ENCODE measurements around the gene VEGFA.

The VEGFA gene

DNA sequence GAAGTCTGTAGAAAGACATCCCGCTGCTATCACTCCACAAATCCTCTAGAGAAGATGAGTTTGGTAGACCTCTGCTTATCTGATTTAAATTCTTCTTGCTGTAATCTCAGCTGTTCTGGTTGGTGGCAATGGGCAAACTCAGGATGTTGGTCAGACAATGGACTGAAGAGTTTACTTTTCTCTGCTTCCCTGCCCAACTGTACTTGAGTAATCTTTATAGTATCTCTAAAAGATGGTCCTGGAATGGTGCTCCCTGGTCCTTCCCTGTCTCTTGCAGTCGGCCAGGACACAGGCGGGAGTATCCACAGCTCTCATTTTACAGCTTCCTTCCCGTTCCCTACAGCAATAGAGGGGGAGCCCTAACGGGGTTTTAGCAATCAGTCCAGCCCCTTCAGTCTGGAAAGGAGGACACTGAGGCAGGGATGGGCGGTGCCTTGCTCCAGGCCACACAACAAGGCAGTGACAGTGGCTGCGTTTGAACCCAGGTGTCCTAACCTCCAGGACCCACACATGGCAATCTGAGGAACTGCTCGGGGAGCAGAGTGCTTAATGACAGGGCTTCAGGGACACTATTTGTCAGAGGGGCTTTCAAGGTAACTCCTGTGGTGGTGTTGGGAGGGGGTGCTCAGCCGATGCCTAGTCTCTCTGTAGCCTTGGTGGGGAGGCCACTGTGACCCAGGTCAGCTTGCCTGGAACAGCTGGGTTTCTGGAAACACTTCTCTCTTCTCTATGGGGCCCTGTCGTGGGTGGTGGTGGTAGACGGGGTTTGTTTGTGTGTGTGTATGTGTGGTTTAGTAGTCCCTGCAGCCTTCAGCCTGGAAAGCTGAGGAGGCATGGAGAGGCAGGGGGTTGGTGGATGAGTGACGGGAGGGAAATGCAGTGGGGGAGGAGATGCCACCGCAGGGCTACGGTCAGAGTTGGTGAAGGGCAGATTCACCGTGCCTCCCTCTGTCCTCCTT lies 9.5 kb upstream of the VEGFA start:
- TF ChIP-seq CTCF (conservative IDR thresholded peaks at IDR 0.05): no peak
- H3K27ac ChIP-seq: no peak overlapping the region

GRCh38 chr6:43761666-43762409 lies 8.2 kb upstream of the VEGFA start:
- TF ChIP-seq CTCF (conservative IDR thresholded peaks at IDR 0.05): no peak
- no peak overlapping the region for H3K27ac ChIP-seq

DNA sequence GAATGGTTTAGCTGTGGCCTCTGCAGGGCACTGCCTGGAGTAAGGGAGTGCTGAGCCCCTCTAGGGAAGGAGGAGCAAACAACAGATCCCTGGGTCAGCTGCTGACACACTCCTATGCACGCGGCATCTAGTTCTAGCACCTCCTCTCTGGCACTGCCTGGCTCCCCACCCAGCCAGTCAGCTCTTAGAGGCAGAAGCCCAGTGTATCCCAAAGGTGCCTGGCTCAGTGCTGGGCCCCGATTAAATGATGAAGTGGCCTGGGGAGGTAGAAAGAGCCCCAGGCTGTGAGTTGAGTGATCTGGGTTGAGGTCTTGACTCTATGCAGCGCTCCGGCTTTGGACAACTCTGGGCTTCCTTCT lies 7.6 kb upstream of the VEGFA start:
- no peak overlapping the region for H3K27ac ChIP-seq
- TF ChIP-seq CTCF (conservative IDR thresholded peaks at IDR 0.05): no peak

- no peak for TF ChIP-seq CTCF (conservative IDR thresholded peaks at IDR 0.05)
Measured at GRCh38 chr6:43762966-43763695, 6.9 kb upstream of the VEGFA start.

GRCh38 chr6:43763812-43764522 lies 6.0 kb upstream of the VEGFA start:
- TF ChIP-seq CTCF (conservative IDR thresholded peaks at IDR 0.05): no peak
- no peak overlapping the region for H3K27ac ChIP-seq

More at GRCh38 chr6:43762966-43763695, 6.9 kb upstream of the VEGFA start:
- H3K27ac ChIP-seq: no peak overlapping the region

GRCh38 chr6:43764772-43765171 lies 5.2 kb upstream of the VEGFA start:
- no peak overlapping the region for H3K27ac ChIP-seq
- TF ChIP-seq CTCF (conservative IDR thresholded peaks at IDR 0.05): no peak
